Common myeloid progenitor, CD34-positive (primary cell): ENCODE data around the gene ELP6.
"Not testable (repeated sequence)": the region's sequence is repeated elsewhere in the genome, so short reads cannot be mapped to it uniquely, and the experiment has no call there.

Experiments used
- CTCF ChIA-PET: fragments of 350-600 bp; sonication (Branson Sonifier 250); formaldehyde crosslinking; loops from one replicate; lab custom pipeline; 2021; ENCODE audit warnings: antibody characterized with exemption; lab: Charles Lee
- POLR2A ChIA-PET: fragments of 350-600 bp; sonication (Branson Sonifier 250); formaldehyde crosslinking; loops from one replicate; lab custom pipeline; 2021; ENCODE audit warnings: antibody characterized with exemption; lab: Charles Lee
- DNase-seq, 3 donors: peaks; one replicate each; pipeline versions ENCODE4 v3.0.0 to v3.0.0-alpha.2; 2013
- H3K27ac ChIP-seq, 2 experiments: 1 replicate in 1 of 2; 2 replicates in 1 of 2; pipeline ENCODE4 v1.7.0; 2013; ENCODE audit warnings: inconsistent platforms in 2 of 2, low read length in 2 of 2, mild to moderate bottlenecking in 2 of 2, low read depth in 1 of 2, moderate library complexity in 1 of 2; ENCODE audit not compliant: severe bottlenecking in 2 of 2, insufficient read depth in 1 of 2, poor library complexity in 1 of 2
- H3K27me3 ChIP-seq, 5 experiments: replicated peaks in 2 of 5; 1 replicate in 3 of 5; 2 replicates in 2 of 5; pipeline versions ENCODE4 v1.6.1 to v1.7.0; 2013; ENCODE audit warnings: low read length in 4 of 5, mild to moderate bottlenecking in 2 of 5, moderate library complexity in 2 of 5, inconsistent platforms in 1 of 5; ENCODE audit not compliant: insufficient read depth in 5 of 5, control insufficient read depth in 4 of 5
- H3K36me3 ChIP-seq, 4 experiments: 1 replicate in 2 of 4; 2 replicates in 2 of 4; pipeline versions ENCODE4 v1.6.1 to v1.7.0; 2013; ENCODE audit warnings: low read length in 3 of 4, control low read depth in 1 of 4, mild to moderate bottlenecking in 1 of 4; ENCODE audit not compliant: control insufficient read depth in 4 of 4, insufficient read depth in 4 of 4
- H3K4me1 ChIP-seq, 4 experiments: 1 replicate in 3 of 4; 2 replicates in 1 of 4; pipeline versions ENCODE4 v1.6.1 to v1.7.1; 2013; ENCODE audit warnings: low read length in 3 of 4, mild to moderate bottlenecking in 3 of 4, control low read depth in 1 of 4, inconsistent platforms in 1 of 4, moderate library complexity in 1 of 4; ENCODE audit not compliant: control insufficient read depth in 4 of 4, insufficient read depth in 4 of 4; ENCODE audit errors: control extremely low read depth in 1 of 4
- H3K4me3 ChIP-seq, 7 experiments: 1 replicate in 4 of 7; 2 replicates in 3 of 7; pipeline versions ENCODE4 v1.5.1 to v1.7.0; 2013; ENCODE audit warnings: mild to moderate bottlenecking in 7 of 7, low read length in 6 of 7, moderate library complexity in 6 of 7, inconsistent platforms in 2 of 7, low read depth in 2 of 7, control low read depth in 1 of 7; ENCODE audit not compliant: insufficient read depth in 4 of 7, control insufficient read depth in 1 of 7; ENCODE audit errors: extremely low read depth in 1 of 7
- H3K9me3 ChIP-seq, 5 experiments: 1 replicate in 4 of 5; 2 replicates in 1 of 5; pipeline versions ENCODE4 v1.6.1 to v1.7.1; 2013; ENCODE audit warnings: low read length in 4 of 5, mild to moderate bottlenecking in 2 of 5, inconsistent platforms in 1 of 5, low read depth in 1 of 5, moderate library complexity in 1 of 5; ENCODE audit not compliant: control insufficient read depth in 4 of 5, insufficient read depth in 2 of 5; ENCODE audit errors: control extremely low read depth in 1 of 5
- WGBS: methylation state at CpG from one replicate; pipeline ENCODE4 v1.1.5; 2013; ENCODE audit not compliant: insufficient coverage; 5-methylcytosine and 5-hydroxymethylcytosine counted together

ELP6 gene

DNA sequence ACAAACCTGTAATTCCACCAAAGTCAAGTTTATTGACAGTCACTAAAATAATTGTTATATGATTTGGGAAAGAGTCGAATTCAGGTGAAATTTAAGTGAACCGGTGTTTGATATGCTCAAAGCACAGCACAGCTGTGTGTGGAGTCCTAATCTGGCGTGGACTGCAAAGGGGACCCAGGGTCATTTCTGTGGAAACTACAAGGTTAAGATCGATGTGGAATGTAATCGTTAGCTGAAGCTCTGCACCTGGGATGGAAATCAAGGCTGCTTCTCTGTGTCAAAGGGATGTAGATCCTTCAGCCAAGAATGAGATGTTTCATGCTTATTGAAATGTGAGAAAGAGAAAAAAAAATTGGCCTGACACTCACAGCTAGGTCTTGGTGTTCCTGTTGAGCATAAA lies 1.6 kb upstream of the ELP6 start:
- WGBS = 98% methylated on average over 5 of the region's 5 CpGs
- DNase-seq = no peak
- Histone ChIP-seq H3K9me3 (no peaks in the 10 kb centered on the region), H3K27ac (no peak overlapping the region), H3K4me1 (peaks cover 3 to 15% (median 9%) of the 10 kb centered on the region in 4 experiments), H3K36me3 (peaks cover 0 to 10% (median 4%) of the 10 kb centered on the region in 4 experiments), H3K4me3 (no peak overlapping the region), H3K27me3 (no peaks in the 10 kb centered on the region)
- ChIA-PET POLR2A (no interaction called here), CTCF (interaction anchor here (1.1 to 1.2 kb wide), 2 partner anchors 38 to 94 kb away, joined by 3 to 5 read pairs; no protein-coding TSS in a partner anchor)

DNA sequence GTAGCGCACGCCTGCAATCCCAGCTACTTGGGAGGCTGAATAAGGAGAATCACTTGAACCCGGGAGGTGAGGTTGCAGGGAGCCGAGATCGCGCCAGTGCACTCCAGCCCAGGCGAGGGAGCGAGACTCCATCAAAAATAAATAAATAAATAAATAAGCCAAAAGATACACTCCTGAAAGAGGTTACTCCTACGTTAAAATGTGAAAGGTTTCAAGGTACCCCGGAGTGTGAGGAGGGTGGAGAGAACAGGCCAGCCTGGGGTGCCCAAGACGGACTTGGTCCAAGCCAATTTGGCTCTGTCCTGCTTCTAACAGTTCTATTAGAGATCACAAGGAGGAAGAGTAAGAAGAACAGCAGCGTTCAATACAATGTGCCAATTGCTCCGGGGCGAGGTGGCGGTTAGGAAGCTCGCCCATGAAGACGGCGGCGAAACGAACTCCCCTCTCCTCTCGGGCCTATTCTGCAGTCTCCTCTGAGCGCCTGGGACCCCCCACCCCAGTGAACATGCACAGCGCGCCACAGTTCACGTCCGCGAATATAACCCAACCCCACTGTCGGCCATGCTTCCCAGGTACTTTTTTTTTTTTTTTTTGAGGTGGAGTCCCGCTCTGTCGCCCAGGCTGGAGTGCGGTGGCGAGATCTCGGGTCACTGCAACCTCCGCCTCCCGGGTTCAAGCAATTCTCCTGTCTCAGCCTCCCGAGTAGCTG lies 942 bp downstream of the ELP6 start:
- DNase-seq = peak; percentile 19 to 66 (median 58)
- Histone ChIP-seq H3K9me3 (no peaks in the 10 kb centered on the region), H3K27ac (peak overlapping the region; percentile 70 to 87), H3K27me3 (no peaks in the 10 kb centered on the region), H3K36me3 (peaks cover 6 to 27% (median 15%) of the 10 kb centered on the region in 4 experiments), H3K4me1 (peaks cover 3 to 15% (median 9%) of the 10 kb centered on the region in 4 experiments), H3K4me3 (peak overlapping the region; percentile 66 to 98 (median 90))
- 13% methylated on average over 29 of the region's 36 CpGs for WGBS
- CTCF ChIA-PET = interaction anchor here (0.9 to 2.4 kb wide), 3 partner anchors 10 to 91 kb away, joined by 3 to 11 read pairs (median 3); no protein-coding TSS in a partner anchor
- POLR2A ChIA-PET = no interaction called here

DNA sequence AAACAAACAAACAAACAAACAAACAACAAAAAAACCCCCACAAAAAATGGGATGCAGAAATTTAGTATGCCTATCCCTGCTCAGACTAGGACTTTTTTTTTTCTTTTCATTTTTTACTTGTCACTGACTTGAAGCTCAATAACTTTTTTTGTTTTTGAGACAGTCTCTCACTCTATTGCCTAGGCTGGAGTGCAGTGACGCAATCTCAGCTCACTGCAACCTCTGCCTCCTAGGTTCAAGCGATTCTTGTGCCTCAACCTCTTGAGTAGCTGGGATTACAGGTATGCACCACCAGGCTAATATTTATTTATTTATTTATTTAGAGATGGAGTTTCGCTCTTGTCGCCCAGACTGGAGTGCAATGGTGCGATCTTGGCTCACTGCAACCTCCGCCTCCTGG lies 8.2 kb downstream of the ELP6 start:
- H3K27me3 ChIP-seq, H3K4me3 ChIP-seq, H3K27ac ChIP-seq, DNase-seq, H3K9me3 ChIP-seq, CTCF ChIA-PET, POLR2A ChIA-PET: not testable (repeated sequence)
- H3K36me3 ChIP-seq = peaks cover 16 to 56% (median 34%) of the 10 kb centered on the region in 4 experiments
- peaks cover 0 to 21% (median 8%) of the 10 kb centered on the region in 4 experiments for H3K4me1 ChIP-seq
- 100% methylated on average over 1 of the region's 6 CpGs for WGBS

DNA sequence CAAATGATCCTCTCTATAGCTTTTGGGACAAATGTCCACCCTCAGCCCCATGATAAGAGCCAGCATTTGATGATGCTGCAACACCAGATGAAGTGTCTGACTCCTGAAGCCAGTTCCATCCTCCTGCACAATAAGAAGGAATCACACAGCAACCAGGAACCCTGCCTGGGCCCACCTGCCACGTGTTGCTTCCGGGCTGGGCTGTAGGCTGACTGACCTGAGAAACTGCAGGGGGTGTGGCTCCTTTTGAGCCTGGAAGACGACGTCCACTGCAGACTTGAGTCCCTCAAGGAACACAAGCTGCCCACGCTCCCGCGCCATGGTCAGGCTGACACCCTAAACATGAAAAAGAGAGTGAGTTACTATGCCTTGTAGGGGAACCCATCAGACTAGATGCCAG lies 9.4 kb downstream of the ELP6 start:
- no peak for DNase-seq
- ChIA-PET CTCF (interaction anchor here (1.6 to 1.9 kb wide), 2 partner anchors 10 to 23 kb away, joined by 4 to 5 read pairs; no protein-coding TSS in a partner anchor), POLR2A (no interaction called here)
- Histone ChIP-seq H3K27ac (peak overlapping the region; percentile 8 to 64), H3K36me3 (peaks cover 17 to 52% (median 30%) of the 10 kb centered on the region in 4 experiments), H3K9me3 (no peaks in the 10 kb centered on the region), H3K4me1 (peaks cover 0 to 21% (median 8%) of the 10 kb centered on the region in 4 experiments), H3K27me3 (no peaks in the 10 kb centered on the region), H3K4me3 (no peak overlapping the region)
- WGBS = 90% methylated on average over 7 of the region's 7 CpGs

DNA sequence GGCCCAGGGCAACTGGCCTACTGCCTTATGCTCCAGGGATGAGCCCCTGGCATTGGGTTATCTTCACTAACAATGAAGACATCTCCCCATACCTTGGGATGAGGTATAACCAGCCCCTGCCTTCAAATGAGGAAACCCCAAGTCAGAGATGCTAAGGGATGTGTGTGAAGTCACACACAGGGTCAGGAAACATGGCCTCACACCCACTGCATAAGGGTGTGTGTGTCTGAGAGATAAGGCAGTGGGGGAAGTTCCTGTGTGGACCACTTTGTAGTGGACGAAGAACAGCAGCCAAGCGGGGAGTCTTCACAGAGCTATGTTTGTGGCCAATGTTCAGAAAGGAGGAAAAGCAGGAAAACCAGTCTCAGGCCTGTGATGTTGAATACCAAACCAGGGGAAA lies 10.5 kb downstream of the ELP6 start:
- 0% methylated on average over 2 of the region's 2 CpGs for WGBS
- POLR2A ChIA-PET = no interaction called here

DNA sequence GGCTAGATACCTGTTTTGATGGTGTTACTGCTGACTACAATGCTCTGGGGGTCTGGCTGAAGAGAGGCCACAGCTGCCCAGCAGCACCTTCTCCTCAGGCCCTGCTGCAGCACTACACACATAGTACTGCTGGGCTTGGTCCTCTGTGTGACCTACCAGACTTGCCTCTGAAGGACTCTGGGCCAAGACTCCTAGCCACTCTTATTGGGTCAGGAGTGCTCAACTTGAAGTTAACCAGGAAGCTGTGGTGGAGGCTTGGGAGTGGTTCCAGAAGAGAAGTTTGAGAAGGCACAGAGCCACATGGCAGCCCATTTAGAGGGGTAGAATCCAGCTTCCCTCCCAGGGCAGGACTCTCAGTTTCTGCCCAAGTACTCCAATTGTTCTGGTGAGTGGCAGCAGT lies 16.6 kb downstream of the ELP6 start:
- H3K27me3 ChIP-seq = no peaks in the 10 kb centered on the region
- no peak for DNase-seq
- no peaks in the 10 kb centered on the region for H3K9me3 ChIP-seq
- H3K4me3 ChIP-seq = no peak overlapping the region
- CTCF ChIA-PET = no interaction called here
- POLR2A ChIA-PET = no interaction called here
- no peaks in the 10 kb centered on the region for H3K4me1 ChIP-seq
- peaks cover 22 to 62% (median 51%) of the 10 kb centered on the region in 4 experiments for H3K36me3 ChIP-seq
- no peak overlapping the region for H3K27ac ChIP-seq

More for the DNA sequence above, 10.5 kb downstream of the ELP6 start:
- peak; percentile 43 to 84 (median 72) for DNase-seq
- Histone ChIP-seq H3K4me1 (peaks cover 0 to 21% (median 8%) of the 10 kb centered on the region in 4 experiments), H3K4me3 (no peak overlapping the region), H3K9me3 (no peaks in the 10 kb centered on the region), H3K27me3 (no peaks in the 10 kb centered on the region), H3K36me3 (peaks cover 22 to 55% (median 37%) of the 10 kb centered on the region in 4 experiments), H3K27ac (peak overlapping the region in 1 of 2 experiments; percentile 68)
- CTCF ChIA-PET = interaction anchor here (1.4 to 2.2 kb wide), 3 partner anchors 9 to 82 kb away, joined by 4 to 7 read pairs (median 5); no protein-coding TSS in a partner anchor

DNA sequence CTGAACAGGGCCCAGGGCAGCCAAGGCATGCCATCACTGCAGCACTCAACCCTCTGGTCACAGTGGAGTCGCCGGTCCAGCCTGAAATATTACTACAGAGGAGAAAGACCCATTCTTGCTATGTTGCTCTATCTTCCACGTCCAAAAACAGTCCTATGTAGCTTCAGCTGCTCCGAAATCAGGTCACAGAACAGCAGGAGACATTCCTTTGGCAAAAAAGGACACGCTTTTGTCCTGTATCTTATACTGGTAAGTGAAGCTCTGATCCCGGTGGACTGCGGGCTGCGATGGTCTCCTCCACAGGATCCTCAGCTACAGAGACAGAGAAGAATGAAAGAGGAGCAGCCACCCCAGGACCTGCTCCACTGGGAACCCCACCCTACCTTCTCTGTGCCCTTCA lies 17.6 kb downstream of the ELP6 start:
- H3K4me1 ChIP-seq = no peaks in the 10 kb centered on the region
- POLR2A ChIA-PET = no interaction called here
- H3K9me3 ChIP-seq = no peaks in the 10 kb centered on the region
- CTCF ChIA-PET = interaction anchor here (0.7 to 2.2 kb wide), 4 partner anchors 10 to 75 kb away, joined by 3 to 6 read pairs (median 4); partner anchors contain the start of gene SCAP
- no peak overlapping the region for H3K27ac ChIP-seq
- 97% methylated on average over 6 of the region's 8 CpGs for WGBS
- H3K36me3 ChIP-seq = peaks cover 21 to 54% (median 49%) of the 10 kb centered on the region in 4 experiments
- H3K27me3 ChIP-seq = no peaks in the 10 kb centered on the region
- no peak for DNase-seq
- H3K4me3 ChIP-seq = no peak overlapping the region
